Natural killer cell (primary cell): ENCODE results near the gene ELMO1. TPM values are rescaled to one million over a fixed set of nuclear protein-coding genes. Genes with fewer than 3 reads are reported as not detected.

Experiments used
- ATAC-seq, 3 donors: fragments of 150-1000 bp in 2 of 3; fragments of 200-7000 bp in 1 of 3; cut with Tn5 transposase; 1 replicate in 1 of 3; 2 replicates in 2 of 3; pipeline ENCODE4 v1.10.0; 2021; ENCODE audit warnings: mild to moderate bottlenecking in 2 of 3, moderate library complexity in 2 of 3
- DNase-seq, 2 donors: peaks; one replicate each; pipeline versions ENCODE4 v3.0.0 to v3.0.0-alpha.2; 2013 to 2021; ENCODE audit warnings: mixed read lengths in 1 of 2
- H3K27ac ChIP-seq: one replicate; pipeline ENCODE4 v1.5.1; 2013; ENCODE audit warnings: mild to moderate bottlenecking, low read length
- H3K27me3 ChIP-seq: one replicate; pipeline ENCODE4 v1.6.1; 2013; ENCODE audit warnings: low read length; ENCODE audit not compliant: control insufficient read depth, insufficient read depth
- H3K36me3 ChIP-seq: one replicate; pipeline ENCODE4 v1.6.1; 2013; ENCODE audit warnings: low read length; ENCODE audit not compliant: control insufficient read depth, insufficient read depth
- H3K4me1 ChIP-seq: one replicate; pipeline ENCODE4 v1.6.1; 2013; ENCODE audit warnings: low read length; ENCODE audit not compliant: control insufficient read depth, insufficient read depth
- H3K4me3 ChIP-seq: one replicate; pipeline ENCODE4 v1.5.1; 2013; ENCODE audit warnings: low read length
- H3K9me3 ChIP-seq: one replicate; pipeline ENCODE4 v1.6.1; 2013; ENCODE audit warnings: low read length; ENCODE audit not compliant: control insufficient read depth, insufficient read depth
- H3K27ac Mint-ChIP-seq, 2 donors: one replicate each; pipeline ENCODE4 v1.8.0; 2022; ENCODE audit warnings: mild to moderate bottlenecking in 2 of 2, mixed read lengths in 2 of 2, moderate library complexity in 1 of 2
- H3K27me3 Mint-ChIP-seq, 2 donors: one replicate each; pipeline ENCODE4 v1.8.0; 2022; ENCODE audit warnings: low read depth in 2 of 2, mixed read lengths in 2 of 2
- H3K36me3 Mint-ChIP-seq: one replicate; pipeline ENCODE4 v1.8.0; 2022; ENCODE audit warnings: mixed read lengths
- H3K4me1 Mint-ChIP-seq, 2 donors: one replicate each; pipeline ENCODE4 v1.8.0; 2022; ENCODE audit warnings: mixed read lengths in 2 of 2
- H3K4me3 Mint-ChIP-seq: one replicate; pipeline ENCODE4 v1.8.0; 2022; ENCODE audit warnings: mild to moderate bottlenecking, moderate library complexity, mixed read lengths
- H3K9me3 Mint-ChIP-seq, 2 donors: one replicate each; pipeline ENCODE4 v1.8.0; 2022; ENCODE audit warnings: mixed read lengths in 2 of 2
- WGBS: methylation state at CpG from one replicate; pipeline ENCODE4 v1.1.7; 2013; ENCODE audit warnings: missing lambda C conversion rate; ENCODE audit not compliant: insufficient coverage; 5-methylcytosine and 5-hydroxymethylcytosine counted together
- intact Hi-C: fragments of 100-400 bp; cut with micrococcal nuclease; formaldehyde crosslinking; loops from one replicate; pipeline ENCODE4 v1.14.2; 2022
- total RNA-seq, 4 donors: library from RNA; stranded (reverse); fragments of 120-200 nt in 1 of 4; gene quantifications; one replicate each; pipeline versions ENCODE4 v1.2.3 to v1.2.4, GENCODE V29; 2013 to 2022
- TF ChIP-seq, protein P1 (sequence below): fragments of 200-600 bp; IDR thresholded peaks from one replicate; pipeline ENCODE4 v1.8.0; 2022; ENCODE audit warnings: antibody characterized with exemption

Gene ELMO1
- total RNA-seq, 3 donors from 2014 or later (not counting 1 experiment from before 2014, with no cell fraction given): 127 to 147 (median 130) TPM

DNA sequence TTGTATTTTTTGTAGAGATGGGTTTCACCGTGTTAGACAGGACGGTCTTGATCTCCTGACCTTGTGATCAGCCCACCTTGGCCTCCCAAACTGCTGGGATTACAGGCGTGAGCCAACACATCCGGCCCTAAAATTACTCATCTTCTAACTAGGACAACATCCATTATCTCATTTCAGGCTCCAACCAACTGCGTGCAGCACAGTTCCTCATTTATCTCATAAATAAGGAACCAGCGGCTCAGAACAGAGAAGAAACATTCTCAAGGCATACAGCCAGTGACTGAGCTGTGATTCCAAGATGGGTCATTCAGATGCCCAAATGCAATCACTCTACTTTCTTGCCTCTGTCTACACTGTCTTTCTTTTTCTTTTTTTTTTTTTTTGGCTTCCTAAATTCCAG, 356.1 kb downstream of the ELMO1 start:
- Histone ChIP-seq H3K4me1 (no peaks in the 10 kb centered on the region), H3K4me3 (no peak overlapping the region), H3K36me3 (peaks cover 26% of the 10 kb centered on the region), H3K27me3 (no peaks in the 10 kb centered on the region), H3K27ac (no peak overlapping the region), H3K9me3 (no peaks in the 10 kb centered on the region)
- DNase-seq (no peak), ATAC-seq (peak in 1 of 3 donors; percentile 60)
- Mint-ChIP-seq H3K36me3 (peaks cover 8% of the 10 kb centered on the region), H3K4me3 (no peak overlapping the region), H3K27ac (no peak overlapping the region), H3K9me3 (no peaks in the 10 kb centered on the region), H3K4me1 (peaks cover 19 to 29% of the 10 kb centered on the region in 2 donors), H3K27me3 (no peaks in the 10 kb centered on the region)
- TF ChIP-seq, protein P1, sequence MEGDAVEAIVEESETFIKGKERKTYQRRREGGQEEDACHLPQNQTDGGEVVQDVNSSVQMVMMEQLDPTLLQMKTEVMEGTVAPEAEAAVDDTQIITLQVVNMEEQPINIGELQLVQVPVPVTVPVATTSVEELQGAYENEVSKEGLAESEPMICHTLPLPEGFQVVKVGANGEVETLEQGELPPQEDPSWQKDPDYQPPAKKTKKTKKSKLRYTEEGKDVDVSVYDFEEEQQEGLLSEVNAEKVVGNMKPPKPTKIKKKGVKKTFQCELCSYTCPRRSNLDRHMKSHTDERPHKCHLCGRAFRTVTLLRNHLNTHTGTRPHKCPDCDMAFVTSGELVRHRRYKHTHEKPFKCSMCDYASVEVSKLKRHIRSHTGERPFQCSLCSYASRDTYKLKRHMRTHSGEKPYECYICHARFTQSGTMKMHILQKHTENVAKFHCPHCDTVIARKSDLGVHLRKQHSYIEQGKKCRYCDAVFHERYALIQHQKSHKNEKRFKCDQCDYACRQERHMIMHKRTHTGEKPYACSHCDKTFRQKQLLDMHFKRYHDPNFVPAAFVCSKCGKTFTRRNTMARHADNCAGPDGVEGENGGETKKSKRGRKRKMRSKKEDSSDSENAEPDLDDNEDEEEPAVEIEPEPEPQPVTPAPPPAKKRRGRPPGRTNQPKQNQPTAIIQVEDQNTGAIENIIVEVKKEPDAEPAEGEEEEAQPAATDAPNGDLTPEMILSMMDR: no peak
- 86% methylated on average over 6 of the region's 6 CpGs for WGBS
- intact Hi-C loops: no loop called here

DNA sequence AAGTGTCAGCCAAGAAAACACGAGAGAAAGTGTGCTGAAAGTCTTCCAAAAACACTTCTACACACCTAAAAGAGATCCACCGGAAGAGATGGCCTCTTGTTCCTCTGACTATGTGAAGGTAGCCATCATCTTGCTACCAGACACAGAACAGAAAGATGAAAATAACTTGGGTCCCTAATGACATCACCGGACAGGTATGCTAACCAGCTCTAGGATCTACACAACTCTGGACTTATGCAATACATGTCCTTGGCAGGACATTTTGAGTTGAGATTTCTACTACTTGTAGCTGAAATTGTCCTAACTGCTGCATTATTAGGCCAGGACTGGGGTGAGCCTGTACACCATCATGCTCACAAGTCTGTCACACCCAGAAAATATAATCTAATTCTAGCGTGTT, 358.7 kb downstream of the ELMO1 start:
- H3K27me3 Mint-ChIP-seq: no peaks in the 10 kb centered on the region

DNA sequence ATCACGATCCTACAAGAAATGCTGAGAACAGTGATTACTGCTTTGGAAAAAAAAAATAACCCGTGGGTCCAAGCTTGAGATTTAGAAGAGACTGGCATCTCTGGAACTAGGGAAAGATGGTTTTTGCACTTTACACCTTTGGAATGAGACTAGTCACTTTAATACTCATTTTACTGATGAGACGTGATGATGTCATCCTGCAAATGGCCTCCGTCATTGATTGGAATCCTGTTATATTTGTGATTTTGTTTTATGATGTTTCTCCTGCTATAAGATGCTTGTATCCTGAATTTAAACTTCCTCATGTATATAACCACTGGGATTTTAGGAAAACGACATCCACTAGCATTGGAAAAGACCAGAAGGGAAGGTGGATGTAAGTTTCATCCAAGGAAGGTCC, 363.1 kb downstream of the ELMO1 start:
- peaks cover 3% of the 10 kb centered on the region for H3K36me3 ChIP-seq
- no peak overlapping the region for H3K4me3 ChIP-seq
- no peaks in the 10 kb centered on the region for H3K9me3 ChIP-seq
- ATAC-seq: no peak
- H3K27ac ChIP-seq: no peak overlapping the region
- H3K27me3 ChIP-seq: no peaks in the 10 kb centered on the region
- Mint-ChIP-seq H3K36me3 (peaks cover 5% of the 10 kb centered on the region), H3K27me3 (no peaks in the 10 kb centered on the region), H3K27ac (peak overlapping the region in 1 of 2 donors; percentile 51), H3K4me3 (no peak overlapping the region), H3K9me3 (no peaks in the 10 kb centered on the region), H3K4me1 (peaks cover 15 to 24% of the 10 kb centered on the region in 2 donors)
- TF ChIP-seq, protein P1: no peak
- intact Hi-C loops: no loop called here
- no peaks in the 10 kb centered on the region for H3K4me1 ChIP-seq
- no peak for DNase-seq
- 98% methylated on average over 3 of the region's 5 CpGs for WGBS

More for the DNA sequence above, 358.7 kb downstream of the ELMO1 start:
- Histone ChIP-seq H3K4me1 (no peaks in the 10 kb centered on the region), H3K27me3 (no peaks in the 10 kb centered on the region), H3K36me3 (peaks cover 12% of the 10 kb centered on the region), H3K27ac (no peak overlapping the region), H3K4me3 (no peak overlapping the region), H3K9me3 (no peaks in the 10 kb centered on the region)
- DNase-seq: no peak
- Mint-ChIP-seq H3K4me1 (peaks cover 29 to 37% of the 10 kb centered on the region in 2 donors), H3K36me3 (peaks cover 8% of the 10 kb centered on the region), H3K9me3 (no peaks in the 10 kb centered on the region), H3K27ac (no peak overlapping the region), H3K4me3 (no peak overlapping the region)
- ATAC-seq: no peak
- TF ChIP-seq, protein P1: no peak
- intact Hi-C loops: no loop called here
- 95% methylated on average over 4 of the region's 4 CpGs for WGBS

DNA sequence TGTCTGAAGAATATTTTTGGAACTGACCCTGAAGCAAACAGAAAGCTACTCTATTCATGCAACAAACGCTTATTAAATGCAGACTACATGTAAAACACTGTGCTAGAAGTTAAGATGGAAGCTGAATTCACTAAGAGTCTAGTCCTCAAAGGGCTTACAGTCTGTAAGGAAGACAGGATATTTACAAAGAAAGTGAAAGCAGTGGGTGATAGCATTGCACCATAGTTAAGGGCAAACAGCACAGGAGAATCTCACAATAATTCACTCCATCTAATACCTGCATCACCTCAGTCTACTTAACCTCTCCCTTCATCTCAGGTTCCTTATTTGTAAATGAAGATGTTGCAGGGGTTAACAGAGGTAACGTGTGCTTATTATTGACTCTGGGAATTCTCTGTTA, 364.4 kb downstream of the ELMO1 start:
- no peaks in the 10 kb centered on the region for H3K27me3 Mint-ChIP-seq
- Histone ChIP-seq H3K9me3 (no peaks in the 10 kb centered on the region), H3K4me3 (no peak overlapping the region), H3K27me3 (no peaks in the 10 kb centered on the region), H3K36me3 (peaks cover 3% of the 10 kb centered on the region), H3K27ac (no peak overlapping the region), H3K4me1 (no peaks in the 10 kb centered on the region)
- no peak overlapping the region for H3K4me3 Mint-ChIP-seq
- DNase-seq: no peak
- peak overlapping the region in 1 of 2 donors; percentile 22 for H3K27ac Mint-ChIP-seq
- H3K9me3 Mint-ChIP-seq: no peaks in the 10 kb centered on the region
- peaks cover 17 to 29% of the 10 kb centered on the region in 2 donors for H3K4me1 Mint-ChIP-seq
- TF ChIP-seq, protein P1: no peak
- WGBS: 100% methylated on average over 1 of the region's 2 CpGs
- peak in 1 of 3 donors; percentile 48 for ATAC-seq
- H3K36me3 Mint-ChIP-seq: peaks cover 5% of the 10 kb centered on the region
- intact Hi-C loops: no loop called here
